ENCODE data around the gene LOC101059915.

GRCh38 chrX:71659959-71660358 lies 7.4 kb upstream of the LOC101059915 start:
- no peak for TF ChIP-seq ZNF274 (IDR thresholded peaks at IDR 0.05; ENCODE audit: low read depth, low read length)
- no peak for TF ChIP-seq SUZ12 (IDR thresholded peaks at IDR 0.05; ENCODE audit: extremely low read depth, insufficient read depth, insufficient read length)
- no peak for TF ChIP-seq YY1 (IDR thresholded peaks at IDR 0.05; ENCODE audit: insufficient read depth, insufficient read length)

All from NT2/D1 (cell line).